Caco-2 (cell line): ENCODE measurements around the gene HAPSTR1. TPM values are rescaled to one million over a fixed set of nuclear protein-coding genes. Genes with fewer than 3 reads are reported as not detected.

Source experiments
- BruUV-seq: library from RNA; stranded (reverse); fragments of 400-500 nt; replicated peaks from 2 replicates; lab custom pipeline; 2021; lab: Mats Ljungman, UMichigan
- CTCF ChIA-PET: fragments of 300-600 bp; sonication (Branson Sonifier 250); formaldehyde crosslinking; loops from one replicate; lab custom pipeline; 2022; ENCODE audit warnings: antibody characterized with exemption; lab: Charles Lee
- POLR2A ChIA-PET: fragments of 300-600 bp; sonication (Branson Sonifier 250); formaldehyde crosslinking; loops from one replicate; lab custom pipeline; 2022; ENCODE audit warnings: antibody characterized with exemption; lab: Charles Lee
- DNase-seq, 2 experiments: peaks; one replicate each; pipeline versions ENCODE4 v3.0.0 to v3.0.0-alpha.2; 2020 to 2022
- H3K27me3 ChIP-seq: replicated peaks from 2 replicates; pipeline ENCODE4 v1.6.0; 2011; ENCODE audit warnings: low read length; ENCODE audit not compliant: control insufficient read depth, insufficient read depth
- H3K36me3 ChIP-seq: 2 replicates; pipeline ENCODE4 v1.5.1; 2011; ENCODE audit warnings: low read length; ENCODE audit not compliant: control insufficient read depth, insufficient read depth
- H3K4me1 ChIP-seq: fragments of 250-450 bp; sonication (Bioruptor Pico); 2 replicates; pipeline ENCODE4 v1.5.1; 2020; ENCODE audit warnings: mild to moderate bottlenecking
- H3K4me3 ChIP-seq: 2 replicates; pipeline ENCODE4 v1.5.1; 2011; ENCODE audit warnings: low read depth, mild to moderate bottlenecking, control low read depth, low read length
- H3K9me3 ChIP-seq: fragments of 250-450 bp; sonication (Bioruptor Pico); 2 replicates; pipeline ENCODE4 v1.5.1; 2020; ENCODE audit warnings: mild to moderate bottlenecking, moderate library complexity
- H3K27ac Mint-ChIP-seq: one replicate; pipeline ENCODE4 v1.8.0; 2022; ENCODE audit warnings: mixed read lengths; ENCODE audit not compliant: unreplicated experiment
- H3K27me3 Mint-ChIP-seq: one replicate; pipeline ENCODE4 v1.8.0; 2022; ENCODE audit warnings: mixed read lengths; ENCODE audit not compliant: insufficient read depth, unreplicated experiment
- H3K36me3 Mint-ChIP-seq: one replicate; pipeline ENCODE4 v1.8.0; 2022; ENCODE audit warnings: mild to moderate bottlenecking, mixed read lengths; ENCODE audit not compliant: insufficient read depth, unreplicated experiment
- H3K4me1 Mint-ChIP-seq: one replicate; pipeline ENCODE4 v1.8.0; 2022; ENCODE audit warnings: low read depth, mixed read lengths; ENCODE audit not compliant: unreplicated experiment
- H3K4me3 Mint-ChIP-seq: one replicate; pipeline ENCODE4 v1.8.0; 2022; ENCODE audit warnings: mild to moderate bottlenecking, moderate library complexity, mixed read lengths; ENCODE audit not compliant: unreplicated experiment
- H3K9me3 Mint-ChIP-seq: one replicate; pipeline ENCODE4 v1.8.0; 2022; ENCODE audit warnings: mixed read lengths; ENCODE audit not compliant: unreplicated experiment
- intact Hi-C: fragments of 100-400 bp; cut with micrococcal nuclease; formaldehyde crosslinking; loops from one replicate; pipeline ENCODE4 v1.10.0; 2022; ENCODE audit not compliant: unreplicated experiment
- total RNA-seq: library from RNA; stranded (reverse); gene quantifications from 2 replicates; pipeline ENCODE4 v1.2.3, GENCODE V29; 2022
- TF ChIP-seq, protein P1 (sequence below), 2 experiments: fragments of 200-600 bp in 1 of 2; IDR thresholded peaks; 1 replicate in 1 of 2; 2 replicates in 1 of 2; pipeline versions ENCODE4 v1.5.1 to v1.8.0; 2011 to 2022; ENCODE audit warnings: antibody characterized with exemption in 1 of 2, control low read depth in 1 of 2, inconsistent platforms in 1 of 2, low read depth in 1 of 2, low read length in 1 of 2, mild to moderate bottlenecking in 1 of 2, moderate library complexity in 1 of 2; ENCODE audit not compliant: insufficient read depth in 1 of 2, severe bottlenecking in 1 of 2, unreplicated experiment in 1 of 2

HAPSTR1 gene
- total RNA-seq, 1 experiment from 2014 or later, result 47.1 TPM

DNA sequence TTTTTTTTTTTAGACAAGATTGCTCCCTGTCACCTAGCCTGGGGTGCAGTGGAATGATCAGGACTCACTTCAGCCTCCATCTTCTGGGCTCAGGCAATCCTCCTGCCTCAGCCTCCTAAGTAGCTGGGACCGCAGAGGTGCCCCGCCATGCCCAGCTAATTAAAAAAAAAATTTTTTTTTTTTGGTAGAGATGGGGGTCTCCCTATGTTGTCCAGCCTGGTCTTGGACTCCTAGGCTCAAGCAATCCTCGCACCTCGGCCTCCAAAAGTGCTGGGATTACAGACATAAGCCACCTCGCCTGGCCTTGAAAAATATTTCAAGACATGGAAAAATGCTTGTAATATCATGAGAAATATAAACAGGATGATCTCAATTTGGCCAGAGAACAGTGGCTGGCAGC, 42.9 kb downstream of the HAPSTR1 start:
- no peak for DNase-seq
- Histone ChIP-seq H3K4me3 (no peak overlapping the region), H3K36me3 (no peaks in the 10 kb centered on the region), H3K4me1 (no peaks in the 10 kb centered on the region), H3K9me3 (no peaks in the 10 kb centered on the region), H3K27me3 (no peaks in the 10 kb centered on the region)
- Mint-ChIP-seq H3K27ac (no peak overlapping the region), H3K27me3 (no peaks in the 10 kb centered on the region), H3K4me1 (no peaks in the 10 kb centered on the region), H3K36me3 (peaks cover 9% of the 10 kb centered on the region), H3K9me3 (no peaks in the 10 kb centered on the region), H3K4me3 (no peak overlapping the region)
- no TSS peak for BruUV-seq
- ChIA-PET CTCF (no interaction called here), POLR2A (no interaction called here)
- TF ChIP-seq, protein P1, sequence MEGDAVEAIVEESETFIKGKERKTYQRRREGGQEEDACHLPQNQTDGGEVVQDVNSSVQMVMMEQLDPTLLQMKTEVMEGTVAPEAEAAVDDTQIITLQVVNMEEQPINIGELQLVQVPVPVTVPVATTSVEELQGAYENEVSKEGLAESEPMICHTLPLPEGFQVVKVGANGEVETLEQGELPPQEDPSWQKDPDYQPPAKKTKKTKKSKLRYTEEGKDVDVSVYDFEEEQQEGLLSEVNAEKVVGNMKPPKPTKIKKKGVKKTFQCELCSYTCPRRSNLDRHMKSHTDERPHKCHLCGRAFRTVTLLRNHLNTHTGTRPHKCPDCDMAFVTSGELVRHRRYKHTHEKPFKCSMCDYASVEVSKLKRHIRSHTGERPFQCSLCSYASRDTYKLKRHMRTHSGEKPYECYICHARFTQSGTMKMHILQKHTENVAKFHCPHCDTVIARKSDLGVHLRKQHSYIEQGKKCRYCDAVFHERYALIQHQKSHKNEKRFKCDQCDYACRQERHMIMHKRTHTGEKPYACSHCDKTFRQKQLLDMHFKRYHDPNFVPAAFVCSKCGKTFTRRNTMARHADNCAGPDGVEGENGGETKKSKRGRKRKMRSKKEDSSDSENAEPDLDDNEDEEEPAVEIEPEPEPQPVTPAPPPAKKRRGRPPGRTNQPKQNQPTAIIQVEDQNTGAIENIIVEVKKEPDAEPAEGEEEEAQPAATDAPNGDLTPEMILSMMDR (IDR thresholded peaks at IDR 0.05; ENCODE audit: insufficient read depth in 1 of 2, low read depth in 1 of 2, low read length in 1 of 2, severe bottlenecking in 1 of 2, unreplicated experiment in 1 of 2), result no peak
- intact Hi-C loops, result no loop called here

DNA sequence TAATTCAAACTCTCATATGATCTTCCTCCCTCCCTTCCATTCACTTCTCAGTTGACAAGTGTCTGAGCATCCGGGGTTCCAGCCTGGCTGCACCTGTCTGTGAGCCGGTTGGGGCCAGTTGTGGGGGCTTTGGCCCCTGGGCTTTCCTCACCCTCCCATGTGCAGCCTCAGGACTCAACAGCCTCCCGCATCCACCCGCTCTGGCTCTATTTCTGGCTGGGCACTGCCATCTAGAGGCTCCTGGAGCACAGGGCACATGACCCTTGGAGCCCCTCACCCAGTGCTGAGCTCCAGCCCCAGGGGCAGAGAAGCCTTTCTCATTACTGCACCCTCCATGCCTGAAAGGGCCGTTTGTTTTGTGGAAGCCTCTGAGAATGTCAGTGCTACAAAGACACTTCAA, 43.3 kb downstream of the HAPSTR1 start:
- ChIA-PET CTCF (interaction anchor here (0.5 to 0.8 kb wide), 5 partner anchors 15 to 1177 kb away, joined by 3 to 5 read pairs (median 4); partner anchors contain the start of gene HAPSTR1), POLR2A (no interaction called here)
- Histone ChIP-seq H3K4me1 (no peaks in the 10 kb centered on the region), H3K9me3 (no peaks in the 10 kb centered on the region), H3K27me3 (no peaks in the 10 kb centered on the region), H3K4me3 (no peak overlapping the region), H3K36me3 (no peaks in the 10 kb centered on the region)
- peak; percentile 53 to 54 for DNase-seq
- intact Hi-C loops, result no loop called here
- TF ChIP-seq, protein P1 (IDR thresholded peaks at IDR 0.05; ENCODE audit: insufficient read depth in 1 of 2, low read depth in 1 of 2, low read length in 1 of 2, severe bottlenecking in 1 of 2, unreplicated experiment in 1 of 2), result peak; percentile 21 to 56
- Mint-ChIP-seq H3K9me3 (no peaks in the 10 kb centered on the region), H3K4me1 (no peaks in the 10 kb centered on the region), H3K27ac (no peak overlapping the region), H3K4me3 (no peak overlapping the region), H3K36me3 (peaks cover 9% of the 10 kb centered on the region), H3K27me3 (no peaks in the 10 kb centered on the region)
- BruUV-seq, result no TSS peak

DNA sequence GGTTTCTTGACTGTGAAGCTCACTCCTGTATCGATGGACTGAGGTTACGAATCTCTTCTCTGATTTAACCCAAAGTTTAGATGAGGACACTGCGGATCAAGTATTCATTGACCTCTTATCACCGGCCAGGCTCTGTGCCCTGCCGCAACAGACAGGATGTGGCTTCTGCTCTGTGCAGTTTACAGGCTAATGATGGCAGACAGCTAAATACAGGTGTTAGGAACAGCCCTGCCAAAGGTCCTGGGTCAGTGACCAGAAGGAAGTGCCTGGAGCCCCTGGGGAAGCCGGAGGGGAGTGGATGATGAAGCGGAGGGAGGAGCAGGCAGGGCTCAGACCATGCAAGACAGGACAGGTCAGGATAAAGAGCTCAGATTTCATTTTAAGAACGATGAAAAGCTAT, 44.4 kb downstream of the HAPSTR1 start:
- no peak overlapping the region for H3K27ac Mint-ChIP-seq
- no TSS peak for BruUV-seq
- CTCF ChIA-PET, result no interaction called here

More for the DNA sequence above, 44.4 kb downstream of the HAPSTR1 start:
- no peaks in the 10 kb centered on the region for H3K27me3 ChIP-seq
- POLR2A ChIA-PET, result no interaction called here
- no peak overlapping the region for H3K4me3 ChIP-seq
- H3K4me3 Mint-ChIP-seq, result no peak overlapping the region
- no peaks in the 10 kb centered on the region for H3K27me3 Mint-ChIP-seq
- peaks cover 15% of the 10 kb centered on the region for H3K36me3 Mint-ChIP-seq
- no peak for DNase-seq
- H3K4me1 Mint-ChIP-seq, result no peaks in the 10 kb centered on the region
- no peaks in the 10 kb centered on the region for H3K4me1 ChIP-seq
- no peaks in the 10 kb centered on the region for H3K9me3 Mint-ChIP-seq
- no peaks in the 10 kb centered on the region for H3K36me3 ChIP-seq
- intact Hi-C loops, result no loop called here
- no peaks in the 10 kb centered on the region for H3K9me3 ChIP-seq
- TF ChIP-seq, protein P1 (IDR thresholded peaks at IDR 0.05; ENCODE audit: insufficient read depth in 1 of 2, low read depth in 1 of 2, low read length in 1 of 2, severe bottlenecking in 1 of 2, unreplicated experiment in 1 of 2), result no peak
